Measurements from ENCODE around the gene ISCU. TPM values are rescaled to one million over a fixed set of nuclear protein-coding genes. Genes with fewer than 3 reads are reported as not detected.
A peak's percentile ranks its signal among the peaks of the same experiment; 100 is the strongest.
"Not testable (repeated sequence)": the region's sequence is repeated elsewhere in the genome, so short reads cannot be mapped to it uniquely, and the experiment has no call there.

The ISCU gene
- total RNA-seq, 1 donor from 2014 or later, result 67.8 TPM

GRCh38 chr12:108616359-108616758 lies 54.0 kb downstream of the ISCU start:
- DNase-seq (ENCODE audit: low spot score), result no peak
- Mint-ChIP-seq H3K9me3 (ENCODE audit: unreplicated experiment) (no peaks in the 10 kb centered on the region), H3K4me3 (ENCODE audit: unreplicated experiment) (peak overlapping the region; percentile 13), H3K27me3 (ENCODE audit: unreplicated experiment) (peaks cover 15% of the 10 kb centered on the region), H3K36me3 (ENCODE audit: low read depth, unreplicated experiment) (no peaks in the 10 kb centered on the region), H3K4me1 (ENCODE audit: unreplicated experiment) (peaks cover 9% of the 10 kb centered on the region), H3K27ac (ENCODE audit: unreplicated experiment) (no peak overlapping the region)
- no peak for TF ChIP-seq CTCF (IDR thresholded peaks at IDR 0.05; ENCODE audit: unreplicated experiment)

GRCh38 chr12:108616941-108617858 lies 54.8 kb downstream of the ISCU start:
- Mint-ChIP-seq H3K27me3 (ENCODE audit: unreplicated experiment) (peaks cover 9% of the 10 kb centered on the region), H3K27ac (ENCODE audit: unreplicated experiment) (peak overlapping the region; percentile 36), H3K9me3 (ENCODE audit: unreplicated experiment) (no peaks in the 10 kb centered on the region), H3K4me1 (ENCODE audit: unreplicated experiment) (peaks cover 16% of the 10 kb centered on the region), H3K4me3 (ENCODE audit: unreplicated experiment) (peak overlapping the region; percentile 56), H3K36me3 (ENCODE audit: low read depth, unreplicated experiment) (no peaks in the 10 kb centered on the region)
- no peak for DNase-seq (ENCODE audit: low spot score)
- no peak for TF ChIP-seq CTCF (IDR thresholded peaks at IDR 0.05; ENCODE audit: unreplicated experiment)

GRCh38 chr12:108618079-108618952 lies 55.9 kb downstream of the ISCU start:
- Mint-ChIP-seq H3K36me3 (ENCODE audit: low read depth, unreplicated experiment) (no peaks in the 10 kb centered on the region), H3K9me3 (ENCODE audit: unreplicated experiment) (no peaks in the 10 kb centered on the region), H3K4me3 (ENCODE audit: unreplicated experiment) (no peak overlapping the region), H3K4me1 (ENCODE audit: unreplicated experiment) (peaks cover 24% of the 10 kb centered on the region), H3K27ac (ENCODE audit: unreplicated experiment) (no peak overlapping the region), H3K27me3 (ENCODE audit: unreplicated experiment) (peaks cover 12% of the 10 kb centered on the region)
- peak; percentile 98 for TF ChIP-seq CTCF (IDR thresholded peaks at IDR 0.05; ENCODE audit: unreplicated experiment)
- DNase-seq (ENCODE audit: low spot score), result peak; percentile 85

- H3K27me3 Mint-ChIP-seq (ENCODE audit: unreplicated experiment), result peaks cover 16% of the 10 kb centered on the region
- H3K4me3 Mint-ChIP-seq (ENCODE audit: unreplicated experiment); H3K9me3 Mint-ChIP-seq (ENCODE audit: unreplicated experiment); H3K36me3 Mint-ChIP-seq (ENCODE audit: low read depth, unreplicated experiment); DNase-seq (ENCODE audit: low spot score); H3K27ac Mint-ChIP-seq (ENCODE audit: unreplicated experiment): not testable (repeated sequence)
- peaks cover 29% of the 10 kb centered on the region for H3K4me1 Mint-ChIP-seq (ENCODE audit: unreplicated experiment)
Measured at GRCh38 chr12:108618953-108619274, 56.5 kb downstream of the ISCU start.

Other genes starting within 250 kb of the ISCU start
- 0.51 TPM for gene CMKLR1, start 223.3 kb upstream of the ISCU start, total RNA-seq (ENCODE audit: unreplicated experiment)
- gene FICD, start 47.3 kb upstream of the ISCU start, total RNA-seq (ENCODE audit: unreplicated experiment), result 5.5 TPM
- 67.8 TPM for gene SART3, start 1.4 kb upstream of the ISCU start, total RNA-seq (ENCODE audit: unreplicated experiment)
- 0.36 TPM for gene TMEM119, start 35.5 kb downstream of the ISCU start, total RNA-seq (ENCODE audit: unreplicated experiment)
- gene SELPLG, start 71.3 kb downstream of the ISCU start, total RNA-seq (ENCODE audit: unreplicated experiment), result 1.6 TPM
- gene CORO1C, start 168.9 kb downstream of the ISCU start, total RNA-seq (ENCODE audit: unreplicated experiment), result 380 TPM

Data from endothelial cell (in vitro differentiated cells).